ENCODE data around the gene CCDC85A. TPM values are rescaled to one million over a fixed set of nuclear protein-coding genes. Genes with fewer than 3 reads are reported as not detected.
"Not testable (repeated sequence)": the region's sequence is repeated elsewhere in the genome, so short reads cannot be mapped to it uniquely, and the experiment has no call there.

The CCDC85A gene
- total RNA-seq, 4 donors from 2014 or later, result 2.7 to 3.7 (median 3.6) TPM

GRCh38 chr2:56155188-56155587 is 28.6 kb upstream of the CCDC85A start:
- H3K4me3 ChIP-seq (ENCODE audit: low read depth, poor library complexity, severe bottlenecking), result no peak overlapping the region
- WGBS, 2 donors, result 31 to 38% methylated on average over 2 of the region's 2 CpGs
- TF ChIP-seq, protein P1, sequence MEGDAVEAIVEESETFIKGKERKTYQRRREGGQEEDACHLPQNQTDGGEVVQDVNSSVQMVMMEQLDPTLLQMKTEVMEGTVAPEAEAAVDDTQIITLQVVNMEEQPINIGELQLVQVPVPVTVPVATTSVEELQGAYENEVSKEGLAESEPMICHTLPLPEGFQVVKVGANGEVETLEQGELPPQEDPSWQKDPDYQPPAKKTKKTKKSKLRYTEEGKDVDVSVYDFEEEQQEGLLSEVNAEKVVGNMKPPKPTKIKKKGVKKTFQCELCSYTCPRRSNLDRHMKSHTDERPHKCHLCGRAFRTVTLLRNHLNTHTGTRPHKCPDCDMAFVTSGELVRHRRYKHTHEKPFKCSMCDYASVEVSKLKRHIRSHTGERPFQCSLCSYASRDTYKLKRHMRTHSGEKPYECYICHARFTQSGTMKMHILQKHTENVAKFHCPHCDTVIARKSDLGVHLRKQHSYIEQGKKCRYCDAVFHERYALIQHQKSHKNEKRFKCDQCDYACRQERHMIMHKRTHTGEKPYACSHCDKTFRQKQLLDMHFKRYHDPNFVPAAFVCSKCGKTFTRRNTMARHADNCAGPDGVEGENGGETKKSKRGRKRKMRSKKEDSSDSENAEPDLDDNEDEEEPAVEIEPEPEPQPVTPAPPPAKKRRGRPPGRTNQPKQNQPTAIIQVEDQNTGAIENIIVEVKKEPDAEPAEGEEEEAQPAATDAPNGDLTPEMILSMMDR (IDR thresholded peaks at IDR 0.05), result no peak
- TF ChIP-seq POLR2A (IDR thresholded peaks at IDR 0.05), result no peak
- intact Hi-C loops (cut with DNase I; ENCODE audit: low total_unique reads), result no loop called here
- no peak for DNase-seq (ENCODE audit: low spot score in 2 of 2)

- DNase-seq (ENCODE audit: low spot score in 2 of 2); intact Hi-C loops (cut with DNase I; ENCODE audit: low total_unique reads); H3K4me3 ChIP-seq (ENCODE audit: low read depth, poor library complexity, severe bottlenecking): not testable (repeated sequence)
- 54 to 67% methylated on average over 5 of the region's 5 CpGs for WGBS, 2 donors
Observed at GRCh38 chr2:56159875-56160274, 23.9 kb upstream of the CCDC85A start.

- 68 to 70% methylated on average over 4 of the region's 4 CpGs for WGBS, 2 donors
Observed at GRCh38 chr2:56167616-56168562, 15.9 kb upstream of the CCDC85A start.

DNA sequence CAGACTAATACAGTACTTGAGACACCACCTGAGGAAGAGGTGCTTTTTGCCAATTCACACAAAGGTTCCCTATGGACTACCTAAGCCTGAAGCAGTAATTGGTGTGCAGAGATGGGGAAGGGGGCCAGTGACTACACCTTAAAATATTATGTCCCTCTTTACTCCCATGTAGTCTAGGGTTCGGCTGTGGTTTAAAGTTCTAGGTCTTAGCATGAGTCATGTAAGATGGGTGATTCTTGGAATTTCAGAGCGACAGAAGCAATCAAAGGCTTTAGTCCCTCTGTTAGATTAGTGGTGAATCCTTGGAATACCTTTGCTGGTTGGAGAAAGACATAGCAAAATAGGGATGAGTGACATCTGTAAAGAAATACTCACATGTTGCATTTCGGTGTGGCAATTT is 14.3 kb upstream of the CCDC85A start:
- WGBS, 2 donors, result 82 to 90% methylated on average over 3 of the region's 3 CpGs
- TF ChIP-seq, protein P1 (IDR thresholded peaks at IDR 0.05), result no peak
- TF ChIP-seq POLR2A (IDR thresholded peaks at IDR 0.05), result no peak
- H3K4me3 ChIP-seq (ENCODE audit: low read depth, poor library complexity, severe bottlenecking), result no peak overlapping the region
- intact Hi-C loops (cut with DNase I; ENCODE audit: low total_unique reads), result no loop called here
- no peak for DNase-seq (ENCODE audit: low spot score in 2 of 2)

More at GRCh38 chr2:56167616-56168562, 15.9 kb upstream of the CCDC85A start:
- no peak overlapping the region for H3K4me3 ChIP-seq (ENCODE audit: low read depth, poor library complexity, severe bottlenecking)
- no peak for DNase-seq (ENCODE audit: low spot score in 2 of 2)
- intact Hi-C loops (cut with DNase I; ENCODE audit: low total_unique reads), result no loop called here
- TF ChIP-seq POLR2A (IDR thresholded peaks at IDR 0.05), result no peak
- TF ChIP-seq, protein P1 (IDR thresholded peaks at IDR 0.05), result no peak

DNA sequence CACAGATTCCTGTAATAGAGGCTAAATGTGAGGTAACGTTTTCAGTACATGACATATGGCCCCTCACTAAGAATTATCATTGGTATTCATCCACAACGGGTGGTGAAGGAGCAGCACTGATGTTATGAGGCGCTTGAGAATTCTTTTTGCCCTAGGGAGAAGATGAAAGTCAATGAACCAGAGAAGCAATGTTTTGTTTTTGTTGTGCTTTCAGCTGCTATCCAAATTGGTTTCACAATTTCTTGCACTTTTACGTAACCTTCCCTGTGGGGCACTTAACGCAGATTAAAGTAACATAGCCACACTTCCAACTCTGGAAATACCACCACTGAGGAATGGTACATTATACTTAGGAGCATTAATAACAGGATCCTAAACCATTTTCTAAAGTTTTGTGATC is 13.3 kb upstream of the CCDC85A start:
- intact Hi-C loops (cut with DNase I; ENCODE audit: low total_unique reads), result no loop called here
- no peak overlapping the region for H3K4me3 ChIP-seq (ENCODE audit: low read depth, poor library complexity, severe bottlenecking)
- TF ChIP-seq, protein P1 (IDR thresholded peaks at IDR 0.05), result no peak
- no peak for TF ChIP-seq POLR2A (IDR thresholded peaks at IDR 0.05)
- WGBS, 2 donors, result 52 to 57% methylated on average over 5 of the region's 5 CpGs
- DNase-seq (ENCODE audit: low spot score in 2 of 2), result no peak

- no peak overlapping the region for H3K4me3 ChIP-seq (ENCODE audit: low read depth, poor library complexity, severe bottlenecking)
- no peak for TF ChIP-seq POLR2A (IDR thresholded peaks at IDR 0.05)
- TF ChIP-seq, protein P1 (IDR thresholded peaks at IDR 0.05), result no peak
- no peak for DNase-seq (ENCODE audit: low spot score in 2 of 2)
- 41 to 50% methylated on average over 2 of the region's 2 CpGs for WGBS, 2 donors
- intact Hi-C loops (cut with DNase I; ENCODE audit: low total_unique reads), result no loop called here
Observed at GRCh38 chr2:56170988-56171387, 12.8 kb upstream of the CCDC85A start.

Measured in lower leg skin (tissue), 4 donors.